RWPE2 (cell line): Measurements from ENCODE around the gene UHRF1.

Source experiments
- ATAC-seq: fragments of 200-7000 bp; cut with Tn5 transposase; 3 replicates; pipeline ENCODE4 v1.9.1; 2021; ENCODE audit warnings: low read depth
- DNase-seq: peaks from one replicate; pipeline ENCODE4 v3.0.0-alpha.2; 2020; ENCODE audit warnings: low spot score
- H3K27ac ChIP-seq: fragments of 450-650 bp; 2 replicates; pipeline ENCODE4 v1.5.1; 2017; ENCODE audit warnings: mild to moderate bottlenecking; ENCODE audit not compliant: poor library complexity, severe bottlenecking
- H3K27me3 ChIP-seq: fragments of 250-450 bp; sonication (Bioruptor Pico); 2 replicates; pipeline ENCODE4 v1.5.1; 2021; ENCODE audit warnings: mild to moderate bottlenecking, moderate library complexity; ENCODE audit not compliant: insufficient read depth, poor library complexity, severe bottlenecking
- H3K36me3 ChIP-seq: fragments of 250-450 bp; sonication (Bioruptor Pico); 2 replicates; pipeline ENCODE4 v1.5.1; 2020; ENCODE audit warnings: low read depth, mild to moderate bottlenecking, moderate library complexity
- H3K4me1 ChIP-seq: fragments of 250-450 bp; sonication (Bioruptor Pico); 2 replicates; pipeline ENCODE4 v1.5.1; 2021; ENCODE audit warnings: mild to moderate bottlenecking, moderate library complexity; ENCODE audit not compliant: insufficient read depth, poor library complexity, severe bottlenecking
- H3K4me3 ChIP-seq: fragments of 250-450 bp; sonication (Bioruptor Pico); 2 replicates; pipeline ENCODE4 v1.5.1; 2021; ENCODE audit warnings: mild to moderate bottlenecking, moderate library complexity; ENCODE audit not compliant: severe bottlenecking
- H3K9me3 ChIP-seq: fragments of 250-450 bp; sonication (Bioruptor Pico); 2 replicates; pipeline ENCODE4 v1.5.1; 2021; ENCODE audit warnings: mild to moderate bottlenecking, moderate library complexity; ENCODE audit not compliant: severe bottlenecking
- CTCF ChIP-seq: fragments of 450-650 bp; IDR thresholded peaks from one replicate; pipeline ENCODE4 v1.5.1; 2017; ENCODE audit warnings: mild to moderate bottlenecking, moderate library complexity; ENCODE audit not compliant: poor library complexity, severe bottlenecking

Gene UHRF1

DNA sequence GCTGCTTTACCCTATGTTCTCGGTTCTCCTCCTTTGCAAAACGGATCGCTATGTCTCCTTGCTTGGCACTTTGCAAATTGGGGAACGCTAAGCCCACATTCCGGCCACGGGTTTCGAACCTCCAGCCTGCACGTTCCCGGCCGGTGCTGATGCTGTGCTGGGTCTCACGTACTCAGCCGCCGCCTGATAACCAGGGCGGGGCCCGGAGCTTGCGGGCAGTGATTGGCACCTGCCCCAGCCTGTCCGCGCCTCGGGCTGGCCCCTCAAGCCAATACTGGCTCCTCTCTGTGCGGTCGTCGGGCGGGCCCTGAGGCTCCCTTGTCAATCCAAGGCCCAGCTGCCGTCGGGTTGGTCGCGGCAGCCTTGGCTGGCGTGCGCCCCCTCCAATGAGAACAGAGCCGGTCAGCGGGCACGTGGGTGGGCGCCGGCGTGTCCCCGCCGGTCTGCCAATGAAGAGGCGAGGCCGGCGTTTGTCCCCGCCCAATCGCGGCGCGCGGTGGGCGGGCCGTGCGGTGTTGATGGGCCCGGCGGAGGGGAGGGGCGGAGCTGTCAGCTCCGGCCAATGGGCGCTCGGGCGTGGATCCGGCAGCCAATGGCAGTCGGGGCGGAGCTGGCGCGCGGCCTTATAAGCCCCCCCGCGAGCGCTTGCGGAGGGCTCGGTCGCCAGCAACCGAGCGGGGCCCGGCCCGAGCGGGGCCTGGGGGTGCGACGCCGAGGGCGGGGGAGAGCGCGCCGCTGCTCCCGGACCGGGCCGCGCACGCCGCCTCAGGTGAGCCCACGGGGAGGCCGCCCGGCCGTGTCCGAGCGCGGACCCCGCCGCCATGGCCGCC is 59.4 kb downstream of the UHRF1 start, which contains the start of gene KDM4B:
TSS of gene KDM4B (plus strand) at position 652 of the 830 bp plus-strand sequence. CDS start 63,778 bp downstream, outside the sequence.
- Histone ChIP-seq H3K36me3 (peaks cover 11% of the 10 kb centered on the region), H3K27me3 (no peaks in the 10 kb centered on the region), H3K4me1 (peaks cover 13% of the 10 kb centered on the region), H3K27ac (peak within 1 kb of the TSS; percentile 60), H3K9me3 (no peaks in the 10 kb centered on the region), H3K4me3 (peak within 1 kb of the TSS; percentile 59)
- no peak for TF ChIP-seq CTCF
- ATAC-seq (peak; percentile 93), DNase-seq (peak; percentile 98)

DNA sequence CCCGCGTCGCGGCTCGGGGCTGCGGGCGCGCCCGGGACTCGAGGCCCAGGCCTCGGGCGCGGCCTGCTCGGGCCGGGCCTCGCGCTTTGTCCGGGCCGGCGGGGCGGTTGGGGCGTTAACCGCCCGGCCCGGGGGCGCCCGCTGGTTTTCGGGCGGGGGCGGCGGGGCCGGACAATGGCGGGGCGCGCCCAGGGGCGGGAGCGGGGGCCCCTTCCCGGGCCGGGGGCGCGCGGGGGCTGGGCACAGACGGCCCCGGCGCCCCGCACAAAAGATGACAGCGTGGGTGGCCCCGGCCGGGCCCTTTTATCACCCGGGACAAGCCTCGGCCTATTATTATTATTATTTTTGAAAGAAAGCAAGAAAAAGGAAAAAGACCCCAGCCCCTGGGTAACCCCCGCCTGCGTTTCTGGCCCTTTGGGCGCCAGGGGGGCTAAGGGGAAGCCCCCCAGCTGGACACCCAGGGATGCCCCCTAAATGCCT is 60.0 kb downstream of the UHRF1 start:
- ATAC-seq = no peak
- Histone ChIP-seq H3K36me3 (peaks cover 8% of the 10 kb centered on the region), H3K27me3 (no peaks in the 10 kb centered on the region), H3K4me3 (peak overlapping the region; percentile 59), H3K9me3 (no peaks in the 10 kb centered on the region), H3K27ac (peak overlapping the region; percentile 60), H3K4me1 (peaks cover 13% of the 10 kb centered on the region)
- no peak for DNase-seq
- TF ChIP-seq CTCF = no peak

GRCh38 chr19:4969772-4970531 is 60.7 kb downstream of the UHRF1 start:
- peak overlapping the region; percentile 59 for H3K4me3 ChIP-seq
- peaks cover 13% of the 10 kb centered on the region for H3K4me1 ChIP-seq
- no peaks in the 10 kb centered on the region for H3K27me3 ChIP-seq
- peak overlapping the region; percentile 60 for H3K27ac ChIP-seq
- no peak for ATAC-seq
- no peak for TF ChIP-seq CTCF
- DNase-seq = no peak
- H3K36me3 ChIP-seq = peaks cover 2% of the 10 kb centered on the region
- H3K9me3 ChIP-seq = no peaks in the 10 kb centered on the region

- peak overlapping the region; percentile 60 for H3K27ac ChIP-seq
- DNase-seq (no peak), ATAC-seq (no peak)
- H3K4me1 ChIP-seq = peaks cover 16% of the 10 kb centered on the region
- H3K27me3 ChIP-seq = no peaks in the 10 kb centered on the region
- H3K9me3 ChIP-seq = no peaks in the 10 kb centered on the region
- peak overlapping the region; percentile 59 for H3K4me3 ChIP-seq
- TF ChIP-seq CTCF = no peak
- H3K36me3 ChIP-seq = no peaks in the 10 kb centered on the region
Observed at GRCh38 chr19:4970558-4971423, 61.5 kb downstream of the UHRF1 start.
